Calu3 (cell line): ENCODE data around the gene ACTL6B. TPM values are rescaled to one million over a fixed set of nuclear protein-coding genes. Genes with fewer than 3 reads are reported as not detected.
A peak's percentile ranks its signal among the peaks of the same experiment; 100 is the strongest.

Experiments used
- BruUV-seq: library from RNA; stranded (reverse); fragments of 400-500 nt; replicated peaks from 2 replicates; lab custom pipeline; 2021; lab: Mats Ljungman, UMichigan
- CTCF ChIA-PET: fragments of 300-600 bp; sonication (Branson Sonifier 250); formaldehyde crosslinking; loops from one replicate; lab custom pipeline; 2022; ENCODE audit warnings: antibody characterized with exemption; lab: Charles Lee
- DNase-seq: peaks from one replicate; pipeline ENCODE4 v3.0.0; 2022
- H3K27ac Mint-ChIP-seq: one replicate; pipeline ENCODE4 v1.8.0; 2022; ENCODE audit warnings: mixed read lengths; ENCODE audit not compliant: unreplicated experiment
- H3K27me3 Mint-ChIP-seq: one replicate; pipeline ENCODE4 v1.8.0; 2022; ENCODE audit warnings: mixed read lengths; ENCODE audit not compliant: unreplicated experiment
- H3K36me3 Mint-ChIP-seq: one replicate; pipeline ENCODE4 v1.8.0; 2022; ENCODE audit warnings: mild to moderate bottlenecking, moderate library complexity, mixed read lengths; ENCODE audit not compliant: insufficient read depth, unreplicated experiment
- H3K4me1 Mint-ChIP-seq: one replicate; pipeline ENCODE4 v1.8.0; 2022; ENCODE audit warnings: mild to moderate bottlenecking, low read depth, mixed read lengths; ENCODE audit not compliant: unreplicated experiment
- H3K4me3 Mint-ChIP-seq: one replicate; pipeline ENCODE4 v1.8.0; 2022; ENCODE audit warnings: mild to moderate bottlenecking, low read depth, moderate library complexity, mixed read lengths; ENCODE audit not compliant: unreplicated experiment
- H3K9me3 Mint-ChIP-seq: one replicate; pipeline ENCODE4 v1.8.0; 2022; ENCODE audit warnings: low read depth, mixed read lengths; ENCODE audit not compliant: unreplicated experiment
- intact Hi-C: fragments of 100-400 bp; cut with micrococcal nuclease; formaldehyde crosslinking; loops from one replicate; pipeline ENCODE4 v1.10.0; 2022; ENCODE audit not compliant: unreplicated experiment
- total RNA-seq: library from RNA; stranded (reverse); gene quantifications from 2 replicates; pipeline ENCODE4 v1.2.3, GENCODE V29; 2022
- TF ChIP-seq, protein P1 (sequence below): fragments of 200-600 bp; IDR thresholded peaks from one replicate; pipeline ENCODE4 v1.8.0; 2022; ENCODE audit warnings: antibody characterized with exemption; ENCODE audit not compliant: unreplicated experiment

Gene ACTL6B
- total RNA-seq, 1 experiment from 2014 or later, result not detected

DNA sequence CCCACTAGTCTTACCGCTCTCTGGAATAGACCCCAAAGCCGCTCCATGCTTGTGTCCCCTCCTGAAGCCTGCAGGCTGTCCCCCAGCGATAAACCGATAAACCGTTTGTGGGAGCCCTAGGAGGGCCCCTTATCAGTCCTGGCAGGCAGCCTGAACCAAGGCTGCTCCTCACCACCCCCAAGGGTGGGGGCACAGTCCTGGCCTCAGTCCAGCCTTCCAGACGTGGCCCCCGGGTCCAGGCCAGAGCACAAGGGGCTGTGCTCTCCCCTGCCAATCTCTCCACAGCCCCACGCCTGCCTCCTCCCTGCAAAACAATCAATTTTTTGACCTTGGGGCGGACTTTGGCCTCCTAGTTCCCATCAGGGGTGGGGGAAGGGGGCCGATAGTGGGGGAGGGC is 14.8 kb downstream of the ACTL6B start, which contains the start of gene TFR2:
Gene TFR2 (minus strand): TSS at position 90 of the 397 bp plus-strand sequence. CDS start 43 bp downstream, at position 47.
- Mint-ChIP-seq H3K4me3 (no peak within 1 kb of the TSS), H3K27me3 (peaks cover 46% of the 10 kb centered on the region), H3K27ac (no peak within 1 kb of the TSS), H3K36me3 (no peaks in the 10 kb centered on the region), H3K4me1 (no peaks in the 10 kb centered on the region), H3K9me3 (no peaks in the 10 kb centered on the region)
- CTCF ChIA-PET, result no interaction called here
- intact Hi-C loops, result no loop called here
- BruUV-seq, result no TSS peak
- no peak for DNase-seq
- TF ChIP-seq, protein P1, sequence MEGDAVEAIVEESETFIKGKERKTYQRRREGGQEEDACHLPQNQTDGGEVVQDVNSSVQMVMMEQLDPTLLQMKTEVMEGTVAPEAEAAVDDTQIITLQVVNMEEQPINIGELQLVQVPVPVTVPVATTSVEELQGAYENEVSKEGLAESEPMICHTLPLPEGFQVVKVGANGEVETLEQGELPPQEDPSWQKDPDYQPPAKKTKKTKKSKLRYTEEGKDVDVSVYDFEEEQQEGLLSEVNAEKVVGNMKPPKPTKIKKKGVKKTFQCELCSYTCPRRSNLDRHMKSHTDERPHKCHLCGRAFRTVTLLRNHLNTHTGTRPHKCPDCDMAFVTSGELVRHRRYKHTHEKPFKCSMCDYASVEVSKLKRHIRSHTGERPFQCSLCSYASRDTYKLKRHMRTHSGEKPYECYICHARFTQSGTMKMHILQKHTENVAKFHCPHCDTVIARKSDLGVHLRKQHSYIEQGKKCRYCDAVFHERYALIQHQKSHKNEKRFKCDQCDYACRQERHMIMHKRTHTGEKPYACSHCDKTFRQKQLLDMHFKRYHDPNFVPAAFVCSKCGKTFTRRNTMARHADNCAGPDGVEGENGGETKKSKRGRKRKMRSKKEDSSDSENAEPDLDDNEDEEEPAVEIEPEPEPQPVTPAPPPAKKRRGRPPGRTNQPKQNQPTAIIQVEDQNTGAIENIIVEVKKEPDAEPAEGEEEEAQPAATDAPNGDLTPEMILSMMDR, result no peak

GRCh38 chr7:100640517-100641440 is 15.5 kb downstream of the ACTL6B start:
- intact Hi-C loops, result no loop called here
- no TSS peak for BruUV-seq
- no peak for DNase-seq
- no peak overlapping the region for H3K27ac Mint-ChIP-seq
- no peaks in the 10 kb centered on the region for H3K9me3 Mint-ChIP-seq
- no peaks in the 10 kb centered on the region for H3K4me1 Mint-ChIP-seq
- H3K4me3 Mint-ChIP-seq, result no peak overlapping the region
- H3K36me3 Mint-ChIP-seq, result no peaks in the 10 kb centered on the region
- CTCF ChIA-PET, result no interaction called here
- TF ChIP-seq, protein P1, result no peak
- H3K27me3 Mint-ChIP-seq, result peaks cover 39% of the 10 kb centered on the region

DNA sequence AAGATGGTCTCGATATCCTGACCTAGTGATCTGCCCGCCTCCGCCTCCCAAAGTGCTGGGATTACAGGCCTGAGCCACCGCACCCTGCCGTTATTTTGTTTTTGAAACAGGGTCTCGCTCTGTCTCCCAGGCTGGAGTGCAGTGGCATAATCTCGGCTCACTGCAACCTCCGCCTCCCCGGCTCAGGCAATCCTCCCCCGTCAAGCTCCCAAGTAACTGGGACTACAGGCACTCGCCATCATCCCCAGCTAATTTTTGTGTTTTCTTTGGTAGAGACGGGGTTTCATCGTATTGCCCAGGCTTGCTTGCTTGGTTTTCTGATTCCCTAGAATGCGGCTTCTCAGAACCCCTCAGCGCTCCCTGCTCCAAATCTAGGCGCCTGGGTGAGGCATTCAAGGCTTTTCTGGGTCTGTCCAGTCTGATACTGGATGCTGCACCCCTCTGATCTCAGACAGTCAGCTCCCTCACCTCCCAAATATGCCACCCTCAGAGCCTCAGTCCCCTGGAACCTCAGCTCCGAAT is 16.2 kb downstream of the ACTL6B start:
- H3K36me3 Mint-ChIP-seq, result no peaks in the 10 kb centered on the region
- BruUV-seq, result no TSS peak
- intact Hi-C loops, result no loop called here
- TF ChIP-seq, protein P1, result no peak
- H3K9me3 Mint-ChIP-seq, result no peaks in the 10 kb centered on the region
- CTCF ChIA-PET, result no interaction called here
- no peaks in the 10 kb centered on the region for H3K4me1 Mint-ChIP-seq
- H3K4me3 Mint-ChIP-seq, result no peak overlapping the region
- DNase-seq, result no peak
- H3K27me3 Mint-ChIP-seq, result peaks cover 32% of the 10 kb centered on the region
- no peak overlapping the region for H3K27ac Mint-ChIP-seq

- TF ChIP-seq, protein P1, result peak; percentile 17
- peak overlapping the region; percentile 63 for H3K4me3 Mint-ChIP-seq
- intact Hi-C loops, result no loop called here
- peaks cover 16% of the 10 kb centered on the region for H3K36me3 Mint-ChIP-seq
- CTCF ChIA-PET, result interaction anchor here (0.5 to 1.3 kb wide), 6 partner anchors 14 to 74 kb away, joined by 3 to 7 read pairs (median 4); partner anchors contain the start of genes FBXO24, LRCH4, MOSPD3 and POP7
- H3K27me3 Mint-ChIP-seq, result no peaks in the 10 kb centered on the region
- H3K9me3 Mint-ChIP-seq, result no peaks in the 10 kb centered on the region
- no peaks in the 10 kb centered on the region for H3K4me1 Mint-ChIP-seq
- peak; percentile 60 for DNase-seq
- H3K27ac Mint-ChIP-seq, result no peak overlapping the region
- BruUV-seq, result no TSS peak
Measured at GRCh38 chr7:100632951-100633717, 23.1 kb downstream of the ACTL6B start.
